HUES64 (cell line): ENCODE data around the gene SCUBE1.

Experiments
- H3K27ac ChIP-seq: 2 replicates; pipeline ENCODE4 v1.7.0; 2013; ENCODE audit warnings: low read depth, low read length, inconsistent platforms
- H3K27me3 ChIP-seq: 2 replicates; pipeline ENCODE4 v1.6.1; 2013; ENCODE audit warnings: mild to moderate bottlenecking, low read length; ENCODE audit not compliant: insufficient read depth
- H3K36me3 ChIP-seq: 2 replicates; pipeline ENCODE4 v1.6.1; 2013; ENCODE audit warnings: mild to moderate bottlenecking, low read length; ENCODE audit not compliant: insufficient read depth
- H3K4me1 ChIP-seq: 2 replicates; pipeline ENCODE4 v1.6.1; 2013; ENCODE audit warnings: mild to moderate bottlenecking, low read length, moderate library complexity; ENCODE audit not compliant: insufficient read depth
- H3K4me3 ChIP-seq: 2 replicates; pipeline ENCODE4 v1.5.1; 2013; ENCODE audit warnings: mild to moderate bottlenecking, low read length, moderate library complexity
- H3K9ac ChIP-seq: 2 replicates; pipeline ENCODE4 v1.6.1; 2013; ENCODE audit warnings: mild to moderate bottlenecking, low read depth, low read length
- H3K9me3 ChIP-seq: 2 replicates; pipeline ENCODE4 v1.6.1; 2013; ENCODE audit warnings: low read depth, low read length; ENCODE audit not compliant: insufficient read depth
- WGBS: fragments of 150-250, 120-280 bp; methylation state at CpG from one replicate; pipeline ENCODE4 v1.1.7; 2013; ENCODE audit warnings: missing lambda C conversion rate; 5-methylcytosine and 5-hydroxymethylcytosine counted together

Gene SCUBE1

GRCh38 chr22:43169310-43170130 lies 173.7 kb downstream of the SCUBE1 start:
- Histone ChIP-seq H3K27me3 (no peaks in the 10 kb centered on the region), H3K4me1 (no peaks in the 10 kb centered on the region), H3K9ac (no peak overlapping the region), H3K9me3 (no peaks in the 10 kb centered on the region), H3K4me3 (no peak overlapping the region), H3K36me3 (peaks cover 72% of the 10 kb centered on the region), H3K27ac (no peak overlapping the region)
- 91% methylated on average over 23 of the region's 23 CpGs for WGBS

GRCh38 chr22:43168471-43169309 lies 174.5 kb downstream of the SCUBE1 start:
- no peak overlapping the region for H3K4me3 ChIP-seq
- peaks cover 64% of the 10 kb centered on the region for H3K36me3 ChIP-seq
- H3K27ac ChIP-seq, result no peak overlapping the region
- WGBS, result 93% methylated on average over 25 of the region's 25 CpGs
- H3K9me3 ChIP-seq, result no peaks in the 10 kb centered on the region
- H3K27me3 ChIP-seq, result no peaks in the 10 kb centered on the region
- no peaks in the 10 kb centered on the region for H3K4me1 ChIP-seq
- H3K9ac ChIP-seq, result no peak overlapping the region

- peaks cover 50% of the 10 kb centered on the region for H3K36me3 ChIP-seq
- H3K9ac ChIP-seq, result no peak overlapping the region
- 95% methylated on average over 19 of the region's 19 CpGs for WGBS
- H3K4me3 ChIP-seq, result no peak overlapping the region
- H3K27me3 ChIP-seq, result no peaks in the 10 kb centered on the region
- H3K27ac ChIP-seq, result no peak overlapping the region
- H3K4me1 ChIP-seq, result no peaks in the 10 kb centered on the region
- H3K9me3 ChIP-seq, result no peaks in the 10 kb centered on the region
Observed at GRCh38 chr22:43167001-43167589, 176.1 kb downstream of the SCUBE1 start.

- Histone ChIP-seq H3K27me3 (no peaks in the 10 kb centered on the region), H3K36me3 (peaks cover 42% of the 10 kb centered on the region), H3K9me3 (no peaks in the 10 kb centered on the region), H3K9ac (no peak overlapping the region), H3K4me3 (no peak overlapping the region), H3K4me1 (no peaks in the 10 kb centered on the region), H3K27ac (no peak overlapping the region)
- WGBS, result 90% methylated on average over 23 of the region's 23 CpGs
Observed at GRCh38 chr22:43166132-43166930, 176.8 kb downstream of the SCUBE1 start.

GRCh38 chr22:43164636-43165035 lies 178.5 kb downstream of the SCUBE1 start:
- H3K27ac ChIP-seq, result no peak overlapping the region
- H3K36me3 ChIP-seq, result peaks cover 26% of the 10 kb centered on the region
- no peaks in the 10 kb centered on the region for H3K4me1 ChIP-seq
- H3K9me3 ChIP-seq, result no peaks in the 10 kb centered on the region
- H3K9ac ChIP-seq, result peak overlapping the region; percentile 12; the same call in 1 of the 2 replicates
- WGBS, result 74% methylated on average over 16 of the region's 16 CpGs
- H3K27me3 ChIP-seq, result no peaks in the 10 kb centered on the region
- no peak overlapping the region for H3K4me3 ChIP-seq

- H3K4me3 ChIP-seq, result no peak overlapping the region
- H3K27ac ChIP-seq, result no peak overlapping the region
- 90% methylated on average over 18 of the region's 18 CpGs for WGBS
- H3K4me1 ChIP-seq, result no peaks in the 10 kb centered on the region
- no peak overlapping the region for H3K9ac ChIP-seq
- no peaks in the 10 kb centered on the region for H3K27me3 ChIP-seq
- H3K36me3 ChIP-seq, result peaks cover 14% of the 10 kb centered on the region
- H3K9me3 ChIP-seq, result no peaks in the 10 kb centered on the region
Observed at GRCh38 chr22:43163241-43163795, 179.9 kb downstream of the SCUBE1 start.

GRCh38 chr22:43162412-43163150 lies 180.6 kb downstream of the SCUBE1 start:
- no peaks in the 10 kb centered on the region for H3K4me1 ChIP-seq
- no peak overlapping the region for H3K4me3 ChIP-seq
- no peaks in the 10 kb centered on the region for H3K27me3 ChIP-seq
- H3K9ac ChIP-seq, result no peak overlapping the region
- no peaks in the 10 kb centered on the region for H3K9me3 ChIP-seq
- H3K27ac ChIP-seq, result no peak overlapping the region
- 96% methylated on average over 24 of the region's 24 CpGs for WGBS
- H3K36me3 ChIP-seq, result peaks cover 8% of the 10 kb centered on the region

GRCh38 chr22:43160497-43161126 lies 182.6 kb downstream of the SCUBE1 start:
- Histone ChIP-seq H3K9me3 (no peaks in the 10 kb centered on the region), H3K4me1 (no peaks in the 10 kb centered on the region), H3K27ac (no peak overlapping the region), H3K36me3 (no peaks in the 10 kb centered on the region), H3K4me3 (no peak overlapping the region), H3K27me3 (no peaks in the 10 kb centered on the region), H3K9ac (no peak overlapping the region)
- 92% methylated on average over 8 of the region's 8 CpGs for WGBS

- 83% methylated on average over 18 of the region's 18 CpGs for WGBS
- Histone ChIP-seq H3K27me3 (no peaks in the 10 kb centered on the region), H3K27ac (no peak overlapping the region), H3K36me3 (no peaks in the 10 kb centered on the region), H3K4me3 (no peak overlapping the region), H3K9me3 (no peaks in the 10 kb centered on the region), H3K4me1 (no peaks in the 10 kb centered on the region), H3K9ac (no peak overlapping the region)
Observed at GRCh38 chr22:43159484-43160178, 183.5 kb downstream of the SCUBE1 start.
